SK-N-SH (cell line): Measurements from ENCODE around the gene CNN2.

Source experiments
- CHD2 ChIP-seq: fragments of 150-350 bp; IDR thresholded peaks from 2 replicates; pipeline ENCODE4 v1.6.1; 2018; ENCODE audit warnings: low read length; ENCODE audit not compliant: partially characterized antibody
- EP300 ChIP-seq, 2 experiments: IDR thresholded peaks; 2 replicates each; pipeline versions ENCODE4 v1.4.0 to v1.6.1; 2012; ENCODE audit warnings: borderline replicate concordance in 1 of 2, low read depth in 1 of 2, low read length in 1 of 2
- GABPA ChIP-seq: IDR thresholded peaks from 2 replicates; pipeline ENCODE4 v1.4.0; 2012; ENCODE audit warnings: low read depth, mild to moderate bottlenecking
- MXI1 ChIP-seq: IDR thresholded peaks from 2 replicates; pipeline ENCODE4 v1.6.1; 2012; ENCODE audit warnings: mild to moderate bottlenecking, low read depth, low read length, improper control_type of control experiment
- NRF1 ChIP-seq: IDR thresholded peaks from 2 replicates; pipeline ENCODE4 v1.6.1; 2012; ENCODE audit warnings: low read depth, mild to moderate bottlenecking, low read length
- RAD21 ChIP-seq: IDR thresholded peaks from 2 replicates; pipeline ENCODE4 v1.6.1; 2012; ENCODE audit warnings: mild to moderate bottlenecking, low read length
- SMC3 ChIP-seq: IDR thresholded peaks from 2 replicates; pipeline ENCODE4 v1.6.1; 2012; ENCODE audit warnings: low read depth, low read length, improper control_type of control experiment
- TAF1 ChIP-seq: IDR thresholded peaks from 2 replicates; pipeline ENCODE4 v1.6.1; 2012; ENCODE audit warnings: low read depth, mild to moderate bottlenecking, low read length, moderate library complexity, borderline replicate concordance
- TCF12 ChIP-seq: IDR thresholded peaks from 2 replicates; pipeline ENCODE4 v1.4.0; 2012
- YY1 ChIP-seq: IDR thresholded peaks from 2 replicates; pipeline ENCODE4 v1.4.0; 2012; ENCODE audit warnings: low read depth, mild to moderate bottlenecking
- TF ChIP-seq, protein P1 (sequence below): fragments of 200-600 bp; sonication (generic); IDR thresholded peaks from 2 replicates; pipeline ENCODE4 v1.6.1; 2017; ENCODE audit warnings: antibody characterized with exemption, mild to moderate bottlenecking, moderate library complexity
- TF ChIP-seq, protein P2 (sequence below): IDR thresholded peaks from 2 replicates; pipeline ENCODE4; 2012
- TF ChIP-seq, protein P3 (sequence below): IDR thresholded peaks from 2 replicates; pipeline ENCODE4 v1.4.0; 2012; ENCODE audit warnings: low read depth

DNA sequence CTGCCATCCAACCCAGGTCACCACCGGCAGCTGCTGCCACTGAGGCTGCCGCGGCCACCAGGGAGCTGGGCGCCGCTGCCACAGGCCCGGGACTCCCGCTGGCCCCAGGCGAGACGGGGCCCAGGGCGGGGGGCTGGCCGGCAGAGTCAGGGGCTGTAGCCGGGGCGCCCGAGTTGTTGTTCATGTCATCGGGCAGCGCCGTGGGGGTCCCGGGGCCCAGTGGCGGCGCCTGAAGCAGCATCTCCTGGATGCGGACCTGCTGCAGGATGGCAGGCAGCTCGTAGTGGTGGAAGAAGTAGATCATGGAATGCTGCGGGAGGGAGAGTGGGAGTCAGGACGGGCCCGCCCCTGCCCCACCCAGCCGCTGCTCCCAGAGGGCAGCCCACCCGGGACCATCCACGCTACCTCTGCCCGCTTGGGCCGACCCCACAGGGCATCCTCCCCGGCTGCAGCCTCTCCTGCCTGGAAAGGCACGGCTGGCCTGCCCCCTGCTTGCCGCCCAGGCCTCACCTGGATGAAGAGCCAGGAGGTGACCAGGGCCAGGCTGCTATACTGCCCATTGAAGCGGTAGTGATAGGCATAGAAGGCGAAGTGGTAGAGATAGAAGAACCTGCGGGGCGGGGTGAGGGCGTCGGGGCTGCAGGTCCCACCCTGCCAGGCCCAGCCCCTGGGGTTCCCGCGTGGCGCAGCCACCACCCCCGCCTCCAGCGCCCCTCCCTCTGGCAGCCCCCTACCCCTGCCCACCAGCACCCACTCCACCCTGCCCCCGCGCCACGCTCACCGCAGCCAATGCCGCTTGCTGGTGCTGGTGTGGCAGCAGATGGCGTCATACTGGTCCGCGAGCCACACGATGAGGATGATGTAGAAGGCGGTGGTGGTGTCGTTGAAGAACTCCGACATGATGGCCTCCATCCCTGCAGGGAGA lies 15.6 kb upstream of the CNN2 start:
- TF ChIP-seq SMC3 (no peak), YY1 (no peak), GABPA (no peak), RAD21 (no peak), TAF1 (no peak), TCF12 (no peak), MXI1 (no peak), EP300 (IDR thresholded peaks at IDR 0.05; ENCODE audit: borderline replicate concordance in 1 of 2, low read depth in 1 of 2, low read length in 1 of 2) (no peak), NRF1 (no peak), CHD2 (no peak)
- TF ChIP-seq, protein P1, sequence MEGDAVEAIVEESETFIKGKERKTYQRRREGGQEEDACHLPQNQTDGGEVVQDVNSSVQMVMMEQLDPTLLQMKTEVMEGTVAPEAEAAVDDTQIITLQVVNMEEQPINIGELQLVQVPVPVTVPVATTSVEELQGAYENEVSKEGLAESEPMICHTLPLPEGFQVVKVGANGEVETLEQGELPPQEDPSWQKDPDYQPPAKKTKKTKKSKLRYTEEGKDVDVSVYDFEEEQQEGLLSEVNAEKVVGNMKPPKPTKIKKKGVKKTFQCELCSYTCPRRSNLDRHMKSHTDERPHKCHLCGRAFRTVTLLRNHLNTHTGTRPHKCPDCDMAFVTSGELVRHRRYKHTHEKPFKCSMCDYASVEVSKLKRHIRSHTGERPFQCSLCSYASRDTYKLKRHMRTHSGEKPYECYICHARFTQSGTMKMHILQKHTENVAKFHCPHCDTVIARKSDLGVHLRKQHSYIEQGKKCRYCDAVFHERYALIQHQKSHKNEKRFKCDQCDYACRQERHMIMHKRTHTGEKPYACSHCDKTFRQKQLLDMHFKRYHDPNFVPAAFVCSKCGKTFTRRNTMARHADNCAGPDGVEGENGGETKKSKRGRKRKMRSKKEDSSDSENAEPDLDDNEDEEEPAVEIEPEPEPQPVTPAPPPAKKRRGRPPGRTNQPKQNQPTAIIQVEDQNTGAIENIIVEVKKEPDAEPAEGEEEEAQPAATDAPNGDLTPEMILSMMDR = no peak
- TF ChIP-seq, protein P2, sequence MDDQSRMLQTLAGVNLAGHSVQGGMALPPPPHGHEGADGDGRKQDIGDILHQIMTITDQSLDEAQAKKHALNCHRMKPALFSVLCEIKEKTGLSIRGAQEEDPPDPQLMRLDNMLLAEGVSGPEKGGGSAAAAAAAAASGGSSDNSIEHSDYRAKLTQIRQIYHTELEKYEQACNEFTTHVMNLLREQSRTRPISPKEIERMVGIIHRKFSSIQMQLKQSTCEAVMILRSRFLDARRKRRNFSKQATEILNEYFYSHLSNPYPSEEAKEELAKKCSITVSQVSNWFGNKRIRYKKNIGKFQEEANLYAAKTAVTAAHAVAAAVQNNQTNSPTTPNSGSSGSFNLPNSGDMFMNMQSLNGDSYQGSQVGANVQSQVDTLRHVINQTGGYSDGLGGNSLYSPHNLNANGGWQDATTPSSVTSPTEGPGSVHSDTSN = no peak
- TF ChIP-seq, protein P3, sequence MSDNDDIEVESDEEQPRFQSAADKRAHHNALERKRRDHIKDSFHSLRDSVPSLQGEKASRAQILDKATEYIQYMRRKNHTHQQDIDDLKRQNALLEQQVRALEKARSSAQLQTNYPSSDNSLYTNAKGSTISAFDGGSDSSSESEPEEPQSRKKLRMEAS = no peak
